ENCODE measurements around the gene SPTSSB. TPM values are rescaled to one million over a fixed set of nuclear protein-coding genes. Genes with fewer than 3 reads are reported as not detected.

The SPTSSB gene
- total RNA-seq, 1 experiment from 2014 or later = 2.9 TPM

DNA sequence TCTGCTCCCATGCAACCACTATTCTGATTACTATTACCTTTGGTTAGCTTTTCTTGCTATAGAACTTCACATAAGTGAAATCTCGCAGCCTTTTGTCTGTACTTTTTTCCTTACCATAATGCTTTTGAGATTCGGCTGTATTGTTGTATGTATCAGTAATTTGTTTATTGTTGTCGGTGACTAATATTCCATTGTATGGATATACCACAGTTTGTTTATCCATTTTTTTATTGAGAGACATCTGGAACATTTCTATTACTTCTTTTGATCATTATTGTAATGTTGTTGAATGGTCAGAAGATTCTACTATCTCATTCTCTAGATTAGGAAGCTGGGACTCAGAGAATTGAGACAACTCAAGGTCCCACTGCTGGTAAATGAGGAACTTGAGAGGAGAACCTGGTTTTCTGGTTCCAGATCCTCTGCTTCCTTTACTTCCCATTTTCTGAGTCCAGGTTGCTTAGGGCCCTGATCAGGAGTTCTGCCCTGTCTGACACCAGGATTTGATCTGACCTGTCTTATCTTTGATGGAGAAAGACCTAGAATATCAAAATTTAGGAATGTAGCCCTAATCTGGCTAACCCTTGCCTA is 18.2 kb upstream of the SPTSSB start:
- Histone ChIP-seq H4K20me1 (ENCODE audit: insufficient read depth) (no peaks in the 10 kb centered on the region), H3K9ac (ENCODE audit: low read length) (no peak overlapping the region), H3K9me3 (ENCODE audit: control insufficient read depth in 1 of 2, insufficient read depth in 1 of 2, low read depth in 1 of 2, low read length in 2 of 2) (no peaks in the 10 kb centered on the region), H3K27me3 (ENCODE audit: insufficient read depth, low read length) (no peaks in the 10 kb centered on the region), H3K4me2 (ENCODE audit: low read length) (no peak overlapping the region), H3K79me2 (ENCODE audit: insufficient read depth, low read length) (no peaks in the 10 kb centered on the region), H3K36me3 (ENCODE audit: control insufficient read depth in 1 of 2, insufficient read depth in 2 of 2, low read length in 2 of 2) (no peaks in the 10 kb centered on the region), H3K27ac (ENCODE audit: low read depth, low read length) (no peak overlapping the region), H3K4me1 (ENCODE audit: control insufficient read depth in 1 of 2, insufficient read depth in 2 of 2, low read length in 2 of 2) (no peaks in the 10 kb centered on the region), H3K9me2 (ENCODE audit: insufficient read depth) (no peaks in the 10 kb centered on the region), H2AFZ (ENCODE audit: low read depth, low read length, poor library complexity, severe bottlenecking) (no peak overlapping the region), H3K4me3 (replicated peaks in 1 of 2; ENCODE audit: low read depth in 1 of 2, low read length in 2 of 2) (no peak overlapping the region)
- ATAC-seq (no peak), DNase-seq (ENCODE audit: low read depth, low spot score) (no peak)
- POLR2A ChIA-PET = no interaction called here
- TF ChIP-seq CBX3 (IDR thresholded peaks at IDR 0.05; ENCODE audit: low read depth) (no peak), EZH2phosphoT487 (IDR thresholded peaks at IDR 0.05; ENCODE audit: borderline replicate concordance) (no peak), ZNF274 (IDR thresholded peaks at IDR 0.05; ENCODE audit: low read depth, low read length) (no peak), SP1 (IDR thresholded peaks at IDR 0.05; ENCODE audit: low read depth) (no peak), RAD21 (IDR thresholded peaks at IDR 0.05; ENCODE audit: low read depth) (no peak), ATF3 (IDR thresholded peaks at IDR 0.05) (no peak), CEBPB (IDR thresholded peaks at IDR 0.05; ENCODE audit: low read depth) (no peak), SRF (IDR thresholded peaks at IDR 0.05; ENCODE audit: low read depth) (no peak), CTCF (IDR thresholded peaks at IDR 0.05 in 2 of 3, conservative IDR thresholded peaks at IDR 0.05 in 1 of 3; ENCODE audit: borderline replicate concordance in 1 of 3, insufficient read depth in 1 of 3, low read depth in 2 of 3, low read length in 2 of 3) (no peak)
- TF ChIP-seq, protein P1, sequence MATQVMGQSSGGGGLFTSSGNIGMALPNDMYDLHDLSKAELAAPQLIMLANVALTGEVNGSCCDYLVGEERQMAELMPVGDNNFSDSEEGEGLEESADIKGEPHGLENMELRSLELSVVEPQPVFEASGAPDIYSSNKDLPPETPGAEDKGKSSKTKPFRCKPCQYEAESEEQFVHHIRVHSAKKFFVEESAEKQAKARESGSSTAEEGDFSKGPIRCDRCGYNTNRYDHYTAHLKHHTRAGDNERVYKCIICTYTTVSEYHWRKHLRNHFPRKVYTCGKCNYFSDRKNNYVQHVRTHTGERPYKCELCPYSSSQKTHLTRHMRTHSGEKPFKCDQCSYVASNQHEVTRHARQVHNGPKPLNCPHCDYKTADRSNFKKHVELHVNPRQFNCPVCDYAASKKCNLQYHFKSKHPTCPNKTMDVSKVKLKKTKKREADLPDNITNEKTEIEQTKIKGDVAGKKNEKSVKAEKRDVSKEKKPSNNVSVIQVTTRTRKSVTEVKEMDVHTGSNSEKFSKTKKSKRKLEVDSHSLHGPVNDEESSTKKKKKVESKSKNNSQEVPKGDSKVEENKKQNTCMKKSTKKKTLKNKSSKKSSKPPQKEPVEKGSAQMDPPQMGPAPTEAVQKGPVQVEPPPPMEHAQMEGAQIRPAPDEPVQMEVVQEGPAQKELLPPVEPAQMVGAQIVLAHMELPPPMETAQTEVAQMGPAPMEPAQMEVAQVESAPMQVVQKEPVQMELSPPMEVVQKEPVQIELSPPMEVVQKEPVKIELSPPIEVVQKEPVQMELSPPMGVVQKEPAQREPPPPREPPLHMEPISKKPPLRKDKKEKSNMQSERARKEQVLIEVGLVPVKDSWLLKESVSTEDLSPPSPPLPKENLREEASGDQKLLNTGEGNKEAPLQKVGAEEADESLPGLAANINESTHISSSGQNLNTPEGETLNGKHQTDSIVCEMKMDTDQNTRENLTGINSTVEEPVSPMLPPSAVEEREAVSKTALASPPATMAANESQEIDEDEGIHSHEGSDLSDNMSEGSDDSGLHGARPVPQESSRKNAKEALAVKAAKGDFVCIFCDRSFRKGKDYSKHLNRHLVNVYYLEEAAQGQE (IDR thresholded peaks at IDR 0.05; ENCODE audit: low read depth) = no peak
- BruUV-seq (replicated peaks) = no TSS peak
- CTCF ChIA-PET = no interaction called here
- RAD21 ChIA-PET (ENCODE audit: low non-redundant PET in 1 of 2, low total read pairs in 2 of 2, uncharacterized antibody in 2 of 2, unreplicated experiment in 2 of 2) = no interaction called here
- intact Hi-C loops (cut with micrococcal nuclease) = no loop called here
